ENCODE data around the gene SCMH1.

SCMH1 gene

DNA sequence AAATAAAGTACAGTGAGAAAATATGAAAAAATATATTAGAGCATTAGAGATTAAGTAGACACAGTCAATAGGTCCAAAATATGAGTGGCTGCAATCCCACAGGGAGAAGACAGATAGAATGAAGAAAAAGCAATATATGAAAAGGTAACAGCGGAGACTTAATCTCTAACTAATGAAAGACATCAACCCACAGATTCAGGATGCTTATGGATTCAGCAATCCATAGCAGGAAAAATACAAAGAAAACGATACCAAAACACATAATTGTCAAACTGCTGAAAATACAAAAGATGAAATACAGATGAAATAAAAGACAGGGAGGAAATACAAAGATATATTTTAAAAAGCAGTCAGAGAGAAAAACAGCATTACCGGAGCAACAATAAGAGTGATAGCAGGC is 163.9 kb downstream of the SCMH1 start:
- DNase-seq: no peak

DNA sequence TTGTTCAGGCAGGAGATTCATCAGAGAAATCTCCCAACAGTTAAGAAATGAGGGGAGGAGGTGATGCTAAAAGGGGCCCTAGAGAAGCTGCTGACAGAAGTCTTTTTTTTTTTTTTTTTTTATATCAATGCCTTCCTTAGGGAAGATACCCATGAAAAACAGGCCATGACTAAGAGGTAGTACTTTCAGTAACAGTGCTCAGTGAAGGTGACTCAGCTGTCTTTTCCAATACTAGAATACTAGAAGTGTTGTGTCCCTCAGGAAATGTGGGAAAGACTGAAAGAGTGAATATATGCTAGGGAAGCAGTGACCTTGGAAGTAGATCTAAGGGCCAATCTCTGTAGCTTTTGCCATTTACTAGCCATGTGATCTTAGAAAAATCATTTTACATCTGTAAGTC is 168.1 kb downstream of the SCMH1 start:
- no peak for DNase-seq

DNA sequence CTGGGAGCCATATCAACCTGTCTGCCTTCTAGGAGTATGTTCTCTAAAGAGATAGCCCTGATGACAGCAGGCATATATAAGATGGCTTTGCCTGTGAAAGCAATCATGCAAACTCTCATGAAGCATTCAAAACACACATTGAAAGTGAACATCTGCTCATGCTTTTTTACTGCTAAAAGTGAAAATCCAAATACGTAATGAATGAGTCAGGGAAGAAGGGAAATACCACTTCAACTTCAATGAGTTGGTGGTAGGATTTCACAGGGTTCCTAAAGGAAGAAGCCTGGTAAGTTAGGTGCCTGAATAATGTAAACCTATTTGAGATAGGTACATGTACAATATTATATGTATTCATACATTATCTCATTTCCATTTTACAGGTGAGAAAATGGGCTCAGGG is 170.1 kb downstream of the SCMH1 start:
- DNase-seq: no peak

DNA sequence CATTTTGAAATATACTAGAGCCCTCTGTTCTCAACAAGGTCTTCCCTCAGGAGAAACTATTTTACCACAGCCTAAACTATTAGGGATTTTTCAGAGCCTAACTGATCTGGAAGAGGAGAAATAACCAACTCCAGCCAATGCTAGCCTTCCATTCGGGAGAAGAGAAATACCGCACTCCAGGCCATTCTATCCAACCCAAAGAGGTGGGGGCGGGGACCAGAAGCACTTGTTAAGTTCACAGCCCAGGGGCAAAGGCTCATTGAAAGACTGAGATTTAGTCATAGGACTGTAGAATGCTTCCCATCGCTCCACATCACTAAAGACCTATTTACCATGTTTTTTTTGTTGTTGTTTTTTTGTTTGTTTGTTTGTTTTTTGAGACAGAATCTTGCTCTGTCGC is 185.2 kb downstream of the SCMH1 start:
- no peak for DNase-seq

DNA sequence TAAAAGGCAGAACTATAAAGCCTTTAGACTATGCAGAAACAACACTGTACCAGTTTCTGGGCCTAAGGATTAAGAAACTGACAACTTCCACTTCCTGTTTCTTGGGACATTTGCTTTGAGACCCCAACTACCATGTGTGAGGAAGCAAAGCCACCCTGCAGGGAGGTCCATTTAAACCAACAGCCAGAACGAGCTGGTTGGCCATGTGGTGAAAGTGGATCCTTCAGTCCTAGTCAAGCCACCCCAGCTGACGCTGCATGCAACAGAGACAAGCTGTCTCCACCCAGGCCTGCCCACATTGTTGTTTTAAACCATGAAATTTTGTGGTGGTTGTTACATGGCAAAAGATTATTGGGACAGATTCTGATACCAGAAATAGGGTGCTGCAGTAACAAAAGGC is 188.8 kb downstream of the SCMH1 start:
- no peak for DNase-seq

DNA sequence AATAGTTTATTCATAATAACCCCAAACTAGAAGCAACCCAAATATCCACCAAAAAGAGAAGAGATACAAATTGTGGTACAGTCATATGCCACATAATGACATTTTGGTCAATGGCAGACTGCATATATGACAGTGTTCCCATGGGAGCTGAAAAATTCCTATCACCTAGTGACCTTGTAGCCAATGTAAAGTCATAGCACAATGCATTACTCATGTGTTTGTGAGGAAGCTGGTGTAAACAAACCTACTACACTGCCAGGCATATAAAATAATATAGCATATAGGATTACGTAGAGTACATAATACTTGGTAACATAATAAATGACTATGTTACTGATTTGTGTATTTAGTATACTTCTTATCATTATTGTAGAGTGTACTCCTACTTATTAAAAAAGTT is 191.1 kb downstream of the SCMH1 start:
- no peak for DNase-seq

DNA sequence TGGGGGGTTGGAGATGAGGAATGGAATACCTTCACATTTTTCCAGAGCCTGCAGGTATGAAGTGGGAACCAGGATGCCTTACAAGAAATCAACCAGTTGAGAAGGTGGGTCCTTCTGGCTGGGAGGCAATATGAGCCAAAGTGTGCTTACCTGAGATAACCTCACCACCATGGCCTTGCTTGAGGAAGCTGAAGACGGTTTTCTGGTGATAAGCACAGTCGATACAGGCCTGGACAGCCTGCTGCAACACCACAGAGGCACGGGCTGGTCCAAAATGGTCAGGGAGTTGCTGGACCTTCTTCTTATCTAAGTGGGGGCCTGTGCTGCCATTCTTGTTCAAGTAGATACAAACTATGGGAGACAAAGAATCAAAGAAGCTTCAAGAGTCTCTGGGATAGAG is 193.6 kb downstream of the SCMH1 start:
- DNase-seq: no peak

DNA sequence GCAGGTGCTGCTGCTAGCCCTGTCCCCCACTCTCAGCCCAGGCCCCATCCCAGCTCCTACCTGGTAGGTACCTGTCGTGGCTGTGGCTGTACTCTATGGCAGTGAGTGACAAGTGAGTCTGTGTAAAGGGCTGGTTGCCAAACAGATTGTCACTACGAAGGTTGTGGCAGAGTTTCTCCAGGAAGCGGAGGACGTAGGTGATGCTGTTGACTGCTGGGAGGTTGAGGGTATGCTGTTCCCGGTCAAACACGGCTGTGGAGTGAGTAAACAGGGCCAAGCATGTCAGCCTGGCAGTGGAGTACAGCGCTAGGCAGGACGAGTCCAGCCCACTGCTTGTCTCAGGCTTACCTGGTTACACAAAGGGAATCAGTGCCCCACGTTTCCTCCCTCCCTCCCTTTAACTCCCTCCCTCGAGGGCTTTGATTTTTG is 195.7 kb downstream of the SCMH1 start:
- no peak for DNase-seq

DNA sequence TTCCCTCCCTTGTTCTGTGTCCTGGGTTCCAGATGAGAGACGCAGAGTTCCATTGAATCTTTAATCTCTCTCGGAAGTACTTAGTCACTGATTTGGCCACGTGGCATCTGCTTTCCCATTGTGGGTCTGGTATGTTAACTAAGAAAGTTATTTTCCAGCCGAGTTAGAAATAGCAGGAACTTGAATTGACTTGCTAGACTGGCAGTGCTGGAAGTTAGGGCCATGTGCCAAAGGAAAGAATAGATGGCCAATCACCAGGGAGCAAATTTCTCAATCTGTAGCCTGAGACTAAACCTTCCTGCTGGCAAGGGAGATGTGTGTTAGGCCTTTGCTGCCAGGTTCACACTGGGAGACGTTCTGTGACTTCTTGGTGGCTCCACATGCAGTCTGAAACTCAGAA is 196.4 kb downstream of the SCMH1 start:
- DNase-seq: no peak

DNA sequence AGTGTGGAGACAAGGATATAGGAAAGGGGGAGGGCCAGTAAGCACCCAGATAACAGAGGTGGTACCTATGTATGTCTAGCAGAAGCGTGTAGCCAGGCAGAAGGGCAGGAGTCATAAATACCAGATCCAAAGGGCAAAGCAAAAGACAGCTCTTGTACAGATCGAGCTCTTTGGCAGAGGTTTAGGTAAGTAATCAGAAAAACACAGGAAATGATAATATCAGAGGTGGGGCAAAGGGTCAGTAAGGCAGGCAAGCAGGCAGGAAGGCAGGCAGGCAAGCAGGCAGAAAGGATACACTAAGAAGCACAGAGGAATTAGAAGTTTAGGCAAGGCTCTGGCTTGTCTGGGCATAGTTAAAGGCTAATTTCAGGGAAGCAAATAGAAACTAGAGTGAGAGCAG is 197.9 kb downstream of the SCMH1 start:
- no peak for DNase-seq

DNA sequence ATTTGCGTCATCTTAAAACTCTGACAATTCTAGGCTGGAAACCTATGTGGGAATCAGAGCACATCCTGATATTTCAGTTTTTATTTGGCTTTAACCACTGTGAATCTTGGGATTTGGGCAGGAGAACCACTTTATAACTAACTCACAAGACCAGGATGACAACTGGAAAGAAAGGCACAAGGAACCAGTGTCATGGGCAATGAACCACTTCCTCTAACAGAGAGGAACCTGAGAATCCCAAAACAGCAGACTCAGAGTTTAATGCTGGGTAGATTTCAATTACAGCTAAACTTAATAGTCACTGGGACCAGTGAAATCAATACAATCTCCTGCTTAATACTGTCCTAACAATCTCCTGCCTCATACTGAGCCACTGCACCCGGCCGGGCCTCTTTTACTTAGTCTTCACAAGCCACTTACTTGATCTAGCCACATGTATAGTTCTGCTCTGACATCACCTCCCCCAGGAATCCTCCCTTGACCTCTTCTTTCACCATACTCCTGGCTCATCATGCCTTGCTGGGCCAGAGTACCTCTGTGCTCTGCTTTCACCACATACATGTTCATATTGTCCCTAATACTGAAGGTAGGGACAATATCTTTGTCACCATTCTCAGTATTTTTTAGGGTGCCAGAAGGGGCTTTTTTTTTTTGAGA is 200.4 kb downstream of the SCMH1 start:
- no peak for DNase-seq

DNA sequence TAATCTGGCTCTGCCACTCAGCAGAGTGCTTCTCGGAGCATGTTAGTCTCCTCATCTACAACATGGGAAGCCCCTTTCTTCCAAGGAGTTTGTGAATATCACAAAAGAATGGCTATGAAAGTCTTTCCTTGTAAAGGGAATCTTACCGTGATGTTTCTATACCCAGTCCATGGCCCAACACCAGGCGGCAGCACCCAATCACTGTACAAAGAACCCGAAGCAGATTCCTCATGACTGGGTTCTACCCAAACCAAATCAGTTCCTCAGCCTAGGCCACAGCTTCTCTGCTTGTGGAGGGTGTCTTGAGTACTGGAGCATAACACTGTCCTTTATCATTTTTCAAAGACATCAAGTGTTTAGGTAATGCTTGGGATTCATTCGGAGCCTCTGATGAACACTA is 204.0 kb downstream of the SCMH1 start:
- DNase-seq: no peak

DNA sequence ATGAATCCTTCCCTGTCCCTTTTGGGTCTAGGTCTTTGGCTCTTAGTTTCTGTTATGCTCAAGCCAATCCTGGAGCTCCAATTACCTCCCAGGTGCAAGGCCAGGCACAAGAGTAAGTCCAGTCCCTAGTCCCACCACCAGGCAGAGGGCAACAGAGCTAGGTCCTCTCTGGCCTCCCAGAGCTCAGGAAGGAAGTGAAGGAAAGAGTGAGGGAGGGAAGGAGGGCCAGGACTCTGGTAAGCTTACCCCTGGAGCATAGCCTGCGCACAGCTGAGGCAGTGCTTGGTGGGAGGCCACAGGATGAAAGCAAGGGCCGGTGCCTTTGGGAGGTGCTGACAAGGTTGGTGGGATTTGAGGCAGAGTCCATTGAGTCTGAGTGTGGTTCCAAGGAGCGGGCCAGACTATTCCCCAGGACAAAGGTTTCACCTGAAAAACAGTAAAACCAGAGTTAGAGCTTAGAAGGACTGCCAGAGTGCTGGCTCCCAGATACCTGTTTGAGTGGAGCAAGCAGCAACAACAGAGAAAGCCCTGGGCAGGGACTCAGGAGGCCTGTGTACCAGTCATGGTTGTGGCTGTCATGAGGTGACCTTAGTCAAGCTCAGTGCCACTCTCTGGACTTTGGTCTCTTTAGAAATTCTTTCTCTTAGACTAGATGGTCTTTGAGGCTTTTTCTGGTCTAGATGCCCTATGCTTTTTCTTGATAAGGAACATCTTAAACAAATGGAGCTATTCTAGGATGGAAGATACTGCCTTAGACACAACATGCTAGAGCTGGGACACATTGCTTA is 204.8 kb downstream of the SCMH1 start:
- no peak for DNase-seq

DNA sequence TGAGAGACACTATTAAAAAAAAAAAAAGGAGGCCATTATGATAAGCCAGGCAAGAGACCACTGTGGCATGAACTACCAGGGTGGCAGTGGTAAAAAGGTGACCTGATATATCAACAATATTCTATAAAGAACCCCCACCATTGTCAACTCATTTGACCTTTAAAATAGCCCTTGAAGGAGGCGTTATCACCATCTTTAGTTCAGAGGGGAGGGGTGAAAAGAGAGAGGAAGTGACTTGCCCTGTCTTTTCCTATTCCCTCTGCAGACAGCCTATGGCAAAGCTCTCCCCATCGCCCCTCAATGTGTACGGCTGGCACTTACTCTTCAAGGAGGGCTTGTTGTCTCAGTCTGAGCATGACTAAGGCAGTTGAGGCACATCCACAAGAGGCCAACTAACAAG is 208.8 kb downstream of the SCMH1 start:
- DNase-seq: no peak

DNA sequence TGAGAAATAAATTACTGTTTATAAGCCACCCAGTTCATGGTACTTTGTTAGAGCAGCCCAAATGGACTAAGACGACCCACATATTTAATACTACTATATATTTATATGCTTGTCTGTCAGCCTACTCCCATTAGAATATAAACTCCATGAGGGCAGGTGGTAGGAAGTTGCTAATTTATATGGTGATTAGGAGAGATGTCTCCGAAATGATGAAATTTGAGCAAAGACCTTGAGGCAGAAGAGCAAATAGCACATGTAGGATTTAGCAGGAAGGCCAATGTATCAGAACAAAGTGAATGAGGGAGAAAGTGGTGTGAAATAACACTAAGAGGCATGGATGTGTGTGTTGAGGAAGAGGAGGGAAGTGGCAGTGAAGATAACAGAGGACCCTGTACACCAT is 210.0 kb downstream of the SCMH1 start:
- DNase-seq: no peak

DNA sequence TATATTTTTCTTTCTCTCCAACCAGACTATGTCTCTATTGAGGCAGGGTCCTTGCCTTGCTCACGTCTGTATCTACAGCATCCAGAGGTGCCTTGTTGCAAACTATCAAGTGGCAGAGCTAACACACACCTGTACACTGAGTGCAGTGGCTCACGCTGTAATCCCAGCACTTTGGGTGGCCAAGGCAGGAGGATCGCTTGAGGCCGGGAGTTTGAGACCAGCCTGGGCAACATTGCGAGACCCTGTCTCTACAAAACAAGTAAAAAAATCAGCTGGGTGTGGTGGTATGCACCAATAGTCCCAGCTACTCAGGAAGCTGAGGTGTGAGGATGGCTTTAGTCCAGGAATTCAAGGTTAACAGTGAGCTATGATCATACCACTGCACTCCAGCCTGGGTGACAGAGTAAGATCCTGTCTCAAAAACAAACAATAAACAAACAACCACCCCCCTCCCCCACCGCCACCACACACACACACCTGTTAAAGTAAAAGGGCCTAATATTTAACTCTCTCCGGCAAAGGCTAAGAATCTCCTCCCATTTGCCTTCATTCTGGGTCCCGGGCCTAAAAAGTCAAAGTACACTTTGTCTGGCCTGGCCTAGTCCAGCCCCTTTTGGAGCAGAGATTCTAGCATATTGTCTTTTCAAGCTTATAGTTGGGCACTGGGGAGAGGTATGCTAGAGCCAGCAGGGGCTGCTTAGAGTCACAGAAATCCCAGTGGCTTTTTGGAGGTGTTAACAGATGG is 211.1 kb downstream of the SCMH1 start:
- no peak for DNase-seq

DNA sequence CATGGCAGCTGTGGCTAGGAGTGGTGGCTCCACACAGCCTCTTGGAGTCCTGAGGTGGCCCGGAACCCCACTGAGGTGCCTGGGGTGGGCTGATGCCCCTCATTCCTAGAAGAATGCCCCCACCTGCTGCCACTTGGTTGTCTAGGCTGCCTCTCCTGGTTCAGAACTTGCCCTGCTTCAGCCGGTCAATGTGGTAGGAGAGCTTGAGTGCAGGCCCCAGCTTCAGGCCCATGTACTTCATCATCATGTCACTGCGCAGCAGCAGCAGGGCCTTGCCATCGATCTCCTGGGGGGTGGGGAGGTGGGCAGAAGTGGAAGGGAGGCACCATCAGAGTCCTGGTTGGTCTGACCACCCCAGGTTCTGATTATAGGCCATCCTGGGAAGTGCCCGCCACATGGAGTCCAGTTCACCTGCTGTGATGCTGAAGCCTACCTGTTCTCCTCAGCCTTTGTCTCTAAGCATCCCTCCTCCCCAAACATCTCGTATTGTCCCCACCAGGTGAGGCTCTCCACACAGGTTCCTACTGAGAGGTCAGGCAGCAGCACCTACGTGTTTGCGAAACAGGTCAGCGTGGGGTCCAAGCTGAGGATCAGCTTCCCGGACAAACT is 214.0 kb downstream of the SCMH1 start:
- DNase-seq: no peak

DNA sequence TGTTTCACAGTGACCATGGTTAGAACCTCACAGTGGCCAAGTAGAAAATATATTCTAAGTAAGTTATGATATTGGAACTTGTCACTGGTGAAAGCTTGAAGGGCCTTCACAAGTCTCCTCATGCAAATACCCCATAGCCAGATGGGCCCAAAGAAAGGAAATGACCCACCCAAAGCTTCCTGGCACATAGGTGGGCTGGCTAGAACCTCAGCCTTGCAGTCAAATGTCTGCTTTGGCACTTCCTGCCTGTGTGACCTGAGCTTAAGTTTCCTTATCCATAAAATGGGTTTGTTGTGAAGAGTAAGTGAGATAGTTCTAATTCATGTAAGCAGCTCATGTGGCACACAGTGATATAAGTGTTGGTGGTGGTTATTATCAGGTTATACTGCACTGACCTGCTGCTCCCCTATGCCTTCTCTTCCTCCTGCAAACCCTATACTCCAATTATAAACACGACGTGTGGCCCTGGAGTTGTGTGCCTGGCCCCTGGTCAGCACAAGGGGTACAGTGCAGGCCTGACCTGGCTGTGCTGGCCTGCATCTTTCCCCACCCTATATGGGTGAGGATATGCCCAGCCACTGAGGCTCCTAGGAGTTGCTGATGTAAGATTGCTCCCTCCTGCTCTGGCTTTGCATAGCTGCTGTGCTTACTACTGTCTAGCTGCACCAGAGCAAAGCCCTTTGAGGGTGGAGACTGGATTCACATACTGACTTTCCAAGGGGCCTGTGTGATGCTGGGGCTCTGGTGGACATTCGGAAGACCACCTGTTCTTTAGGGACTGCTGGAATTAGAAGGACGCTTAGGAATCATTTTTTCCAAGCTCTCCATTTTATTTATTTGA is 215.9 kb downstream of the SCMH1 start:
- DNase-seq: no peak

DNA sequence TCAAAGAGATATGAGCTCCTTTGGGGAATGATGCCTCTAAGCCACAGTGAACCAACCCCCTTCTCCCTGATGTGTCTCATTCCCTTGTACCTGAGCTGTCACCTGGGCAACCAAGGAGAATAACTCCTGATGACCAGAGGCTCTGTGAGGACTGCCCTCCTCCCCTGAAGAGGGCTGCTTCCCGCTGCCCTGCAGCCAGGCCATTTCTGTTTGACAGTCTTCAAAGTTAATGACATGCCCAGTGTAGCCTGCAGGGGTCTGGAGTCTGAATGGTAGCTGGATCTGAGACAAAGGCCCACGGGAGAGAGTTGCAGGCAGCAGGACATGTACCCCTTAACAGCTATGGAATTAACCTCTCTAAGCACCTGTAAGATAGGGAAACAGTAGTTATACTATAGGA is 217.2 kb downstream of the SCMH1 start:
- DNase-seq: no peak

DNA sequence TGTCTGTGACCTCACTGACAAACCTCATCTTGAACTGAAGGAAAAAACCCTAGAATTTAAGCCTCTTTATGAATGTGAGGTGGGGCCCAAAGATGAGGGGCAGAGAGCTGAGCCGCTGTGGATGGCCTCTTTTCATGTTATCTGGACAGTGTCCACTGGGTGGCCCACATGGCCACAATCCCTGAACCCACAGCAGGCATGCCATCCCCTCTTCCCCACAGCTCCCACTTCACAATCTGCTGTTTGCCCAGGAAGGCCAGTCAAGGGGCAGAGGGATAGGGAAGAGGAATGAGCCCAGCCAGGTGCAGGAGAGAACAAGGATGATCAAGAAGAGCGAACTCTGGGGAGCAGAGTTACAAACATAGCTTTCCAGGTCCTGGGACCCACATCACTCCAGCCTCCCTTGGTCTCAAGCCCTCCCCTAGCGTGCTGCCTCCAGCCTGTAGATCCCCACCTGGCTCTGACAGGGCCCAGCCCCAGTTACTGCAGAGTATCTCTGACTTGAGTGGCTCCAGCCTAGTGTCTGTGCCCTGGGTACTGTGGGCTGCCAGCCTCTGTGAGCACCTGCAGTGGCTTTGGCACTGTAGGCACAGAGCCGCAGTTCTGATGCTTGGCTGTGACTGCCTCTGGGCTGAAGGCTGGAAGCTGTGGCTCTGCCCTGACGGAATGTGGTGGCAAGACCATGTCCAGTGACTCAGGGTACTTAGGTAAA is 218.7 kb downstream of the SCMH1 start:
- no peak for DNase-seq

DNA sequence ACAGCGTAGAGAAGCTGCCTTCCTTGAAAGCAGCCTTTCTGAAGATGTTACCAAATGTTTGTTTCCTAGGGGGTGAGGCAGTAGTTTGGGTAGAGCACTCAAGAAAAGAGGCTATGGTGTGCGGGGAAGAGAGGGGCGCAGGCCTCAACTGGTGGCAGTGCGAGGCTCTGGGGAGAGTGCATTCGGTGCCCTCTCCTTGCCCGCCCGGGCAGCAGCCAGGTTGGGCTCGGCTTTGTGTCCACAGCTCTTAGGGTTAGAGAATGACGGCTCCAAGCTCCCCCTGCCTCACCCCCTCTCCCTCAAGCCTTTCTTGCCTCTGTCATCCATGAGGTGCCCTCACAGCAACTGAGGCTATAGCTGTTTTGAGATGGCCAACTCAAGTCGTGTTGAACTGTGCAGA is 219.7 kb downstream of the SCMH1 start:
- no peak for DNase-seq

Data from stimulated activated CD4-positive, alpha-beta T cell treated with anti-CD3 and anti-CD28 coated beads, Interleukin-1b, Interleukin-23, amount 100 ng/mL, for 48 hours (primary cell).